Progenitor cell of endocrine pancreas (in vitro differentiated cells): ENCODE measurements around the gene RMND5B. TPM values are rescaled to one million over a fixed set of nuclear protein-coding genes. Genes with fewer than 3 reads are reported as not detected.
A peak's percentile ranks its signal among the peaks of the same experiment; 100 is the strongest.

Experiments used
- DNase-seq: peaks from one replicate; pipeline ENCODE4 v3.0.0; 2021; ENCODE audit warnings: low spot score; ENCODE audit not compliant: unreplicated experiment
- H3K27ac Mint-ChIP-seq: 2 replicates; pipeline ENCODE4 v1.8.0; 2021; ENCODE audit warnings: mild to moderate bottlenecking, moderate library complexity, mixed read lengths
- H3K27me3 Mint-ChIP-seq: 2 replicates; pipeline ENCODE4 v1.8.0; 2021; ENCODE audit warnings: mixed read lengths
- H3K36me3 Mint-ChIP-seq: 2 replicates; pipeline ENCODE4 v1.8.0; 2022; ENCODE audit warnings: mixed read lengths; ENCODE audit not compliant: insufficient read depth
- H3K4me1 Mint-ChIP-seq: 2 replicates; pipeline ENCODE4 v1.8.0; 2021; ENCODE audit warnings: low read depth, mixed read lengths
- H3K4me3 Mint-ChIP-seq: 2 replicates; pipeline ENCODE4 v1.8.0; 2021; ENCODE audit warnings: low read depth, mild to moderate bottlenecking, moderate library complexity, mixed read lengths
- H3K9me3 Mint-ChIP-seq: 2 replicates; pipeline ENCODE4 v1.8.0; 2021; ENCODE audit warnings: low read depth, mixed read lengths
- CTCF ChIP-seq: fragments of 200-600 bp; sonication (generic); IDR thresholded peaks from one replicate; pipeline ENCODE4 v1.5.0; 2021; ENCODE audit warnings: antibody characterized with exemption, mild to moderate bottlenecking; ENCODE audit not compliant: unreplicated experiment
- total RNA-seq: library from RNA; stranded (reverse); gene quantifications from 2 replicates; pipeline ENCODE4 v1.2.1, GENCODE V29; 2021

The RMND5B gene
- total RNA-seq, 1 donor from 2014 or later = 48.5 TPM

- Mint-ChIP-seq H3K4me1 (peaks cover 3% of the 10 kb centered on the region), H3K27ac (no peak overlapping the region), H3K4me3 (no peak overlapping the region), H3K27me3 (no peaks in the 10 kb centered on the region), H3K36me3 (peaks cover 12% of the 10 kb centered on the region), H3K9me3 (no peaks in the 10 kb centered on the region)
- no peak for TF ChIP-seq CTCF
- DNase-seq = no peak
Observed at GRCh38 chr5:178136990-178137389, 6.2 kb downstream of the RMND5B start.

- H3K27ac Mint-ChIP-seq = peak overlapping the region; percentile 52
- H3K36me3 Mint-ChIP-seq = peaks cover 18% of the 10 kb centered on the region
- TF ChIP-seq CTCF = no peak
- H3K9me3 Mint-ChIP-seq = no peaks in the 10 kb centered on the region
- DNase-seq = no peak
- no peaks in the 10 kb centered on the region for H3K27me3 Mint-ChIP-seq
- peaks cover 2% of the 10 kb centered on the region for H3K4me1 Mint-ChIP-seq
- no peak overlapping the region for H3K4me3 Mint-ChIP-seq
Observed at GRCh38 chr5:178137991-178138390, 7.2 kb downstream of the RMND5B start.

GRCh38 chr5:178141550-178141949 lies 10.7 kb downstream of the RMND5B start:
- DNase-seq = no peak
- Mint-ChIP-seq H3K9me3 (no peaks in the 10 kb centered on the region), H3K27me3 (no peaks in the 10 kb centered on the region), H3K36me3 (peaks cover 15% of the 10 kb centered on the region), H3K27ac (no peak overlapping the region), H3K4me3 (no peak overlapping the region), H3K4me1 (no peaks in the 10 kb centered on the region)
- TF ChIP-seq CTCF = no peak

GRCh38 chr5:178142642-178143041 lies 11.8 kb downstream of the RMND5B start:
- peaks cover 17% of the 10 kb centered on the region for H3K36me3 Mint-ChIP-seq

GRCh38 chr5:178143246-178143645 lies 12.4 kb downstream of the RMND5B start:
- TF ChIP-seq CTCF = no peak
- no peak for DNase-seq
- Mint-ChIP-seq H3K27ac (no peak overlapping the region), H3K36me3 (peaks cover 20% of the 10 kb centered on the region), H3K9me3 (no peaks in the 10 kb centered on the region), H3K4me1 (no peaks in the 10 kb centered on the region), H3K27me3 (no peaks in the 10 kb centered on the region), H3K4me3 (no peak overlapping the region)

More at GRCh38 chr5:178142642-178143041, 11.8 kb downstream of the RMND5B start:
- Mint-ChIP-seq H3K27ac (no peak overlapping the region), H3K27me3 (no peaks in the 10 kb centered on the region), H3K9me3 (no peaks in the 10 kb centered on the region), H3K4me3 (no peak overlapping the region), H3K4me1 (no peaks in the 10 kb centered on the region)
- no peak for TF ChIP-seq CTCF
- no peak for DNase-seq
